Activated T-helper 1 cell treated with anti-CD3 and anti-CD28 coated beads, Interleukin-2, amount 50 U/mL, for 16 hours (primary cell): ENCODE data around the gene MAGEB17.
"Not testable (repeated sequence)": the region's sequence is repeated elsewhere in the genome, so short reads cannot be mapped to it uniquely, and the experiment has no call there.

Source experiments
- DNase-seq, 2 donors: peaks; one replicate each; pipeline ENCODE4 v3.0.0-alpha.2; 2020; ENCODE audit warnings: low read depth in 1 of 2, low spot score in 1 of 2

Gene MAGEB17

GRCh38 chrX:16156692-16157331 lies 10.5 kb upstream of the MAGEB17 start:
- no peak for DNase-seq

GRCh38 chrX:16160729-16161128 lies 6.6 kb upstream of the MAGEB17 start:
- DNase-seq, result no peak

GRCh38 chrX:16161173-16161572 lies 6.1 kb upstream of the MAGEB17 start:
- DNase-seq, result not testable (repeated sequence)

- no peak for DNase-seq
Observed at GRCh38 chrX:16162391-16162790, 4.9 kb upstream of the MAGEB17 start.

GRCh38 chrX:16164748-16165147 lies 2.5 kb upstream of the MAGEB17 start:
- DNase-seq, result no peak

GRCh38 chrX:16171039-16171438 lies 3.8 kb downstream of the MAGEB17 start:
- no peak for DNase-seq

- no peak for DNase-seq
Observed at GRCh38 chrX:16171944-16172343, 4.7 kb downstream of the MAGEB17 start.

- DNase-seq, result no peak
Observed at GRCh38 chrX:16172391-16172790, 5.1 kb downstream of the MAGEB17 start.

GRCh38 chrX:16175329-16176061 lies 8.2 kb downstream of the MAGEB17 start:
- no peak for DNase-seq

- DNase-seq, result no peak
Observed at GRCh38 chrX:16177260-16177659, 10.0 kb downstream of the MAGEB17 start.

- DNase-seq, result not testable (repeated sequence)
Observed at GRCh38 chrX:16183843-16184242, 16.6 kb downstream of the MAGEB17 start.

GRCh38 chrX:16185725-16186136 lies 18.4 kb downstream of the MAGEB17 start:
- no peak for DNase-seq

- DNase-seq, result no peak
Observed at GRCh38 chrX:16186380-16187007, 19.2 kb downstream of the MAGEB17 start.

GRCh38 chrX:16187024-16187760 lies 19.9 kb downstream of the MAGEB17 start:
- DNase-seq, result no peak

- no peak for DNase-seq
Observed at GRCh38 chrX:16188687-16189086, 21.4 kb downstream of the MAGEB17 start.

- no peak for DNase-seq
Observed at GRCh38 chrX:16191605-16192004, 24.3 kb downstream of the MAGEB17 start.

- no peak for DNase-seq
Observed at GRCh38 chrX:16196829-16197228, 29.5 kb downstream of the MAGEB17 start.

GRCh38 chrX:16199343-16199742 lies 32.1 kb downstream of the MAGEB17 start:
- DNase-seq, result no peak

- DNase-seq, result no peak
Observed at GRCh38 chrX:16202943-16203342, 35.7 kb downstream of the MAGEB17 start.

GRCh38 chrX:16204538-16204937 lies 37.3 kb downstream of the MAGEB17 start:
- DNase-seq, result no peak

- DNase-seq, result no peak
Observed at GRCh38 chrX:16205840-16206239, 38.6 kb downstream of the MAGEB17 start.

- no peak for DNase-seq
Observed at GRCh38 chrX:16207634-16208033, 40.4 kb downstream of the MAGEB17 start.
